AG04449 (cell line): ENCODE measurements around the gene ZNF692.

Source experiments
- CTCF ChIA-PET: fragments of 350-600 bp; formaldehyde crosslinking; extraction: SDS; loops from one replicate; lab custom pipeline; 2021; ENCODE audit warnings: antibody characterized with exemption; lab: Yijun Ruan, JAX
- POLR2A ChIA-PET: fragments of 400-600, 350-600 bp; formaldehyde crosslinking; extraction: SDS; loops from one replicate; lab custom pipeline; 2020; ENCODE audit warnings: antibody characterized with exemption, inconsistent platforms; lab: Yijun Ruan, JAX
- DNase-seq: peaks from one replicate; pipeline ENCODE4 v3.0.0-alpha.2; 2010; ENCODE audit warnings: low read depth, low spot score
- H3K4me3 ChIP-seq: 2 replicates; pipeline ENCODE4 v1.5.1; 2011; ENCODE audit warnings: low read depth, mild to moderate bottlenecking, control low read depth, low read length
- CTCF ChIP-seq: IDR thresholded peaks from one replicate; pipeline ENCODE4 v1.5.1; 2011; ENCODE audit warnings: mild to moderate bottlenecking, moderate library complexity, low read length, control low read depth, inconsistent platforms; ENCODE audit not compliant: insufficient read depth; ENCODE audit errors: missing control alignments

The ZNF692 gene

GRCh38 chr1:248821101-248821500 lies 37.8 kb downstream of the ZNF692 start:
- H3K4me3 ChIP-seq = peak overlapping the region; percentile 25; the same call in 1 of the 2 replicates
- DNase-seq = no peak
- CTCF ChIA-PET = interaction anchor here (0.9 to 2.2 kb wide), 2 partner anchors 10 to 14 kb away, joined by 5 to 10 read pairs; no protein-coding TSS in a partner anchor
- TF ChIP-seq CTCF = no peak
- POLR2A ChIA-PET = interaction anchor here (0.9 to 1.3 kb wide), 2 partner anchors 17 to 52 kb away, joined by 4 read pairs; partner anchors contain the start of gene ZNF672

GRCh38 chr1:248820041-248820585 lies 38.8 kb downstream of the ZNF692 start:
- POLR2A ChIA-PET = interaction anchor here (1.3 to 1.4 kb wide), 2 partner anchors 9 to 18 kb away, joined by 4 to 5 read pairs; partner anchors contain the start of gene ZNF672
- no peak for DNase-seq
- no peak for TF ChIP-seq CTCF
- CTCF ChIA-PET = interaction anchor here (0.9 to 2.2 kb wide), 4 partner anchors 9 to 22 kb away, joined by 3 to 10 read pairs (median 4); no protein-coding TSS in a partner anchor
- H3K4me3 ChIP-seq = no peak overlapping the region

GRCh38 chr1:248818505-248819374 lies 40.1 kb downstream of the ZNF692 start:
- no peak for TF ChIP-seq CTCF
- H3K4me3 ChIP-seq = no peak overlapping the region
- ChIA-PET CTCF (interaction anchor here (1.3 kb wide), 1 partner anchor 14 kb away, joined by 3 read pairs; no protein-coding TSS in a partner anchor), POLR2A (interaction anchor here (0.7 to 1.4 kb wide), 3 partner anchors 7 to 19 kb away, joined by 3 to 5 read pairs (median 4); partner anchors contain the start of gene ZNF672)
- no peak for DNase-seq

GRCh38 chr1:248817065-248817464 lies 41.8 kb downstream of the ZNF692 start:
- ChIA-PET POLR2A (no interaction called here), CTCF (interaction anchor here (2.0 kb wide), 1 partner anchor 11 kb away, joined by 9 read pairs; no protein-coding TSS in a partner anchor)
- DNase-seq = no peak
- H3K4me3 ChIP-seq = no peak overlapping the region
- no peak for TF ChIP-seq CTCF

GRCh38 chr1:248816042-248816851 lies 42.6 kb downstream of the ZNF692 start:
- no peak overlapping the region for H3K4me3 ChIP-seq
- no peak for DNase-seq
- CTCF ChIA-PET = interaction anchor here (2.0 kb wide), 1 partner anchor 10 kb away, joined by 9 read pairs; no protein-coding TSS in a partner anchor
- POLR2A ChIA-PET = no interaction called here
- TF ChIP-seq CTCF = no peak
